SKM-1 (cell line): Measurements from ENCODE around the gene BCL2L12.
"Not testable (repeated sequence)": the region's sequence is repeated elsewhere in the genome, so short reads cannot be mapped to it uniquely, and the experiment has no call there.

Source experiments
- DNase-seq: peaks from one replicate; lab custom pipeline; 2025; ENCODE audit not compliant: unreplicated experiment; lab: John Stamatoyannopoulos, UW

The BCL2L12 gene

DNA sequence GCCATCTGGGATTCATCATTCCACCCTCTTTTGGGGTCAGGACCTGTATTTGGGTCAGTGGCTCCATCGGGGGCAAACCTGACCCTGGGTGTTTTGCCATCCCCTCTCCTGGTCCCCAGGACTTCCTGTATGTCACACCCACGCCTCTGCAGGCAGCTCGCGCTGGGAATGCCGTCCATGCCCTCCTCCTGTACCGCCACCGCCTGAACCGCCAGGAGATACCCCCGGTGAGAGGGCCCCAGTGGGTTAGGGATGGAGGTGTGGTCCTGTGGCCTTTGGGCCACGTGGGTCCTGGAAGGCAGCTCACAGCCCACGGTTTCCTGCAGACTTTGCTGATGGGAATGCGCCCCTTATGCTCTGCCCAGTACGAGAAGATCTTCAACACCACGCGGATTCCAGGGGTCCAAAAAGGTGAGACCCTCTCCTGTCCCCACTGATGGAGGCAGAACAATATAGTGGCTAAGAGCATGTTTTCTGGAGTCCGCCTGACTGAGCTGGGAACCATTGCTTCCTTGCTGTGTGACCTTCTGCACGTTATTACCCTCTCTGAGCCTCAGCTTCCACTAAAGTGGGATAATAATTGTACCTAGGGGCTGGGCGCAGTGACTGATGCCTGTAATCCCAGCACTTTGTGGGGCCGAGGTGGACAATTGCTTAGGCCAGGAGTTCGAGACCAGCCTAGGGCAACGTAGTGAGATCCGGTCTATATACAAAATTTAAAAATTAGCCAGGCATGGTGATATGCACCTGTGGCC, 39.3 kb downstream of the BCL2L12 start:
- DNase-seq: no peak

DNA sequence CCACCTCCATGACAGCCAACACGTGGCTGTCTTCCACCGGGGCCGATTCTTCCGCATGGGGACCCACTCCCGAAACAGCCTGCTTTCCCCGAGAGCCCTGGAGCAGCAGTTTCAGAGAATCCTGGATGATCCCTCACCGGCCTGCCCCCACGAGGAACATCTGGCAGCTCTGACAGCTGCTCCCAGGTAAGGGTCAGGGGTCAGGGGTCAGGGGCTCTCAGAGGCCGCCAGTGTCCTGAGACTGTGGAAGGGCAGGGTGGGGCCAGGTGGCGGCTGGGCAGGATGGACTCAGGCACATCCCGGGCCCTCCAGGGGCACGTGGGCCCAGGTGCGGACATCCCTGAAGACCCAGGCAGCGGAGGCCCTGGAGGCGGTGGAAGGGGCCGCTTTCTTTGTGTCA, 40.2 kb downstream of the BCL2L12 start:
- DNase-seq: no peak

DNA sequence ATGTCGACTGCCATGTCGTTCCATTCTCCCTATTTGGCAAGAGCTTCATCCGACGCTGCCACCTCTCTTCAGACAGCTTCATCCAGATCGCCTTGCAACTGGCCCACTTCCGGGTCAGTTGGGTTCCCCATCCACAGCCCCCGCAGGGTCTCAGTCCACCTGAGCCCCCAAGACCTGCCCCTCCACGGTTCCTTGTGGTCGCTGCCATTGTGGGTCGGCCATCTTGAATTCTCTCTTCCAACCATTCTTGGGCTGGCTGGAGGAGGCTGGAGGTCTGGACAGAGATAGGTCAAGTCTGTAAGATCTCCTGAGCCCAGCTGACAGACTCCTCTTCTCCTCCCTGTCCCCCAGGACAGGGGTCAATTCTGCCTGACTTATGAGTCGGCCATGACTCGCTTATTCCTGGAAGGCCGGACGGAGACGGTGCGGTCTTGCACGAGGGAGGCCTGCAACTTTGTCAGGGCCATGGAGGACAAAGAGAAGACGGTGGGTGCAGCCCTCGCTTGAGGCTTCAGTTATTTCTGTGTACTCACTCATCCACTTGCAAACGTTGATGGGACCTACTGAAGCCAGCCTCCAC, 44.7 kb downstream of the BCL2L12 start:
- DNase-seq: no peak

DNA sequence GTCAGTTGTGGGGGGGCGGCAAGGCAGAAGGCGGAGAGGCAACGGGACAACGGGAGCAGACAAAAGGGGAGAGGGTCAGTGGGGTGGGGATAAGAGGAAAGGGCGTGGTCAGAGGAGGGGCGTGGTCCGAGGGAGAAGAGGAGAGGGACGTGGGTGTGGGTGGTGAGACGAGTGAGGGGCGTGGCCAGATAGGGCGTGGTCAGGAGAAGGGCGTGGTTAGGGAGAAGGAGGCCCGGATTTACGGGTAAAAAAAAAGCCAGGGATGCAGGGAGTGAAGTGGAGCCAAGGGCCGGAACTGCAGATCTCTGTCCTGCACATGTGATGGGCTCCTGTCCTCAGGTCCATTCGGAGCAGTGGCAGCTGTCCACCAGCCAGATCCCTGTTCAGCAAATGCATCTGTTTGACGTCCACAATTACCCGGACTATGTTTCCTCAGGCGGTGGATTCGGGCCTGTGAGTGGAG, 46.7 kb downstream of the BCL2L12 start:
- DNase-seq: no peak

DNA sequence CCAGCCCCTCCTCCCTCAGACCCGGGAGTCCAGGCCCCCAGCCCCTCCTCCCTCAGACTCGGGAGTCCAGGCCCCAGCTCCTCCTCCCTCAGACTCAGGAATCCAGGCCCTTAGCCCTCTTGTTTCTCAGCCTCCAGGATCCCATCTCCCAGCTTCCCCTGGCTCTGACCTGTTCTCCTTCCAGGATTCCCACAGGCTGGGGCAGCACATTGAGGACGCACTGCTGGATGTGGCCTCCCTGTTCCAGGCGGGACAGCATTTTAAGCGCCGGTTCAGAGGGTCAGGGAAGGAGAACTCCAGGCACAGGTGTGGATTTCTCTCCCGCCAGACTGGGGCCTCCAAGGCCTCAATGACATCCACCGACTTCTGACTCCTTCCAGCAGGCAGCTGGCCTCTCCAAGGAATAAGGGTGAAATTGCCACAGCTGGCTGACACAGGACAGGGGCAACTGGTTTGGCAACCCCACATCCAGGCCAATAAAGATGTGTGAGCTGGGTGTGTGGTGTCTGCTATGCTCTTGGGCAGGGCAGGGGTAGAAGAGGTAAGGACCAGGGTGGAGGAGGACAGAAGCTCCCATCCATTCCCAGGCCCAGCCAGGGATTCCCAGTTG, 47.6 kb downstream of the BCL2L12 start:
- DNase-seq: no peak

DNA sequence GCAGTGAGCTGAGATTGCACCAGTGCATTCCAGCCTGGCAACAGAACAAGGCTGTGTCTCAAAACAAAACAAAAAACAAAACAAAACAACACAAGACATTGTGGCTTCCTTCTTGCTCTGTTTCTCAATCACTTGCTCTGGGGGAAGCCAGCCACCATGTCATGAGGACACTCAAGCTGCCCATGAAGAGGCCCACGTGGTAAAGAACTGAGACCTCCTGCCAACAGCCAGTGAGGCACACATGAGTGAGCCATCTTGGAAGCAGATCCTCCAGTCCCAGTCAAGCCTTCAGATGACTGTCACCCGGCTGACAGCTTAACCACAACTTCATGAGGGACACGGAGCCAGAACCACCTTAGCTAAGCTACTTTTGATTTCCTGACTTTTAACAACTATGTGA, 50.4 kb downstream of the BCL2L12 start:
- DNase-seq: no peak

DNA sequence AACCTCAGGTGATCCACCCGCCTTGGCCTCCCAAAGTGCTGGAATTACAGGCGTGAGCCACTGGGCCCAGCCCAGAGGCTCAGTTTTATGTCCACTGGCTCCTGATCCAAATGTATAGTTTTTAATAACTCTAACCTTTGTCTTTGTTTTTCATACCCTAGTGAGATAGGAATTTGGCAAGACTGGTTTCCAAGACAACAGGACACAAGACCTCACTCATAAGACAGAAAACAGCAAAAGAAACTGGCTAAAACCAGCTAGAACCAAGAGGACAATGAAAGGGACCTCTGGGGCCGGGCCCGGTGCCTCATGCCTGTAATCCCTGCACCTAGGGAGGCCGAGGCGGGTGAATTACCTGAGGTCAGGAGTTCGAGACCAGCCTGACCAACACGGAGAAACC, 52.8 kb downstream of the BCL2L12 start:
- no peak for DNase-seq

DNA sequence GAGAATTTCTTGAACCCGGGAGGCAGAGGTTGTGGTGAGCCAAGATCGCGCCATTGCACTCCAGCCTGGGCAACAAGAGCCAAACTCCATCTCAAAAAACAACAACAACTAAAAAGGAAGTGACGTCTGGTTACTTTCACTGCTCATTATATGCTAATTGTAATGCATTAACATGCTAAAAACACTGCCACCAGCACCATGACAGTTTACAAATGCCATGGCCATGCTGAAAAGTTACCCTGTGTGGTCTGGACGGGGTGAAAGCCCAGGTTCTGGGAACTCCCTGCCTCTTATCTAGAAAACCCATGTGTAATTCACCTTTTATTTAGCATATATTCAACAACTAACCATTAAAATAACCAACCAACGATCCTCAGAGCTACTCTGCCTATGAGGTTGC, 53.3 kb downstream of the BCL2L12 start:
- DNase-seq: no peak

DNA sequence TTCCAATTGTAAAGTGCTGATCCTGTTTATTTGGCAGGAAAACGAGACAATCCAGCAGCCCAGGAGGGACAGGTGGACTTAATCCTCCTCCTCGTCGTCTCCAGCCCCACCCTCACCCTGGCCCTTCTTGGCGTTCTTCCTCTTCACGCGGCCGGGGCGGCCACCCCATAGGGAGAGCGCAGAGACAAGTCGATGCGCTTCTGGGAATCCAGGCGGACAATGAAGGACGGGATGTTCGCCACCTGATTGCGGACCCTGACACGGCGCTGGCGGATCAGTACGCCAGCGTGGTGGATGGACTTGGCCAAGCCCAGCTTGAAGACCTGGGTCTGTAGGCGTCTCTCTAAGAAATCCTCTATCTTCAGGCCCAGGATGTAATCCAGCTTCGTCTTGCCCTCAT, 53.7 kb downstream of the BCL2L12 start:
- DNase-seq: not testable (repeated sequence)
